ENCODE results near the gene SEMA6B. TPM values are rescaled to one million over a fixed set of nuclear protein-coding genes. Genes with fewer than 3 reads are reported as not detected.
"Not testable (repeated sequence)": the region's sequence is repeated elsewhere in the genome, so short reads cannot be mapped to it uniquely, and the experiment has no call there.

SEMA6B gene
- total RNA-seq, 1 donor from 2014 or later, result 9.5 TPM

GRCh38 chr19:4528843-4529242 is 30.6 kb downstream of the SEMA6B start:
- Mint-ChIP-seq H3K36me3 (no peaks in the 10 kb centered on the region), H3K27me3 (no peaks in the 10 kb centered on the region), H3K4me3 (no peak overlapping the region), H3K27ac (no peak overlapping the region), H3K4me1 (ENCODE audit: unreplicated experiment) (no peaks in the 10 kb centered on the region), H3K9me3 (no peaks in the 10 kb centered on the region)
- DNase-seq (ENCODE audit: extremely low spot score, unreplicated experiment), result no peak
- no peak for TF ChIP-seq CTCF (conservative IDR thresholded peaks at IDR 0.05)

- H3K9me3 Mint-ChIP-seq; H3K4me3 Mint-ChIP-seq; DNase-seq (ENCODE audit: extremely low spot score, unreplicated experiment); H3K27me3 Mint-ChIP-seq; H3K36me3 Mint-ChIP-seq; H3K27ac Mint-ChIP-seq; H3K4me1 Mint-ChIP-seq (ENCODE audit: unreplicated experiment): not testable (repeated sequence)
Measured at GRCh38 chr19:4527377-4527776, 32.1 kb downstream of the SEMA6B start.

- no peaks in the 10 kb centered on the region for H3K9me3 Mint-ChIP-seq
- H3K36me3 Mint-ChIP-seq, result no peaks in the 10 kb centered on the region
Measured at GRCh38 chr19:4525563-4526002, 33.9 kb downstream of the SEMA6B start.

GRCh38 chr19:4524808-4525562 is 34.5 kb downstream of the SEMA6B start:
- Mint-ChIP-seq H3K4me1 (ENCODE audit: unreplicated experiment) (no peaks in the 10 kb centered on the region), H3K4me3 (no peak overlapping the region), H3K9me3 (no peaks in the 10 kb centered on the region), H3K36me3 (no peaks in the 10 kb centered on the region), H3K27me3 (no peaks in the 10 kb centered on the region), H3K27ac (no peak overlapping the region)
- TF ChIP-seq CTCF (conservative IDR thresholded peaks at IDR 0.05), result peak; percentile 82
- peak; percentile 78 for DNase-seq (ENCODE audit: extremely low spot score, unreplicated experiment)

More at GRCh38 chr19:4525563-4526002, 33.9 kb downstream of the SEMA6B start:
- Mint-ChIP-seq H3K4me3 (no peak overlapping the region), H3K27me3 (no peaks in the 10 kb centered on the region), H3K4me1 (ENCODE audit: unreplicated experiment) (no peaks in the 10 kb centered on the region), H3K27ac (no peak overlapping the region)
- no peak for TF ChIP-seq CTCF (conservative IDR thresholded peaks at IDR 0.05)
- DNase-seq (ENCODE audit: extremely low spot score, unreplicated experiment), result no peak

GRCh38 chr19:4523306-4524110 is 36.0 kb downstream of the SEMA6B start:
- H3K4me1 Mint-ChIP-seq (ENCODE audit: unreplicated experiment), result no peaks in the 10 kb centered on the region
- H3K27ac Mint-ChIP-seq, result no peak overlapping the region
- H3K9me3 Mint-ChIP-seq, result no peaks in the 10 kb centered on the region
- no peaks in the 10 kb centered on the region for H3K36me3 Mint-ChIP-seq
- no peak overlapping the region for H3K4me3 Mint-ChIP-seq
- no peaks in the 10 kb centered on the region for H3K27me3 Mint-ChIP-seq
- peak; percentile 70 for DNase-seq (ENCODE audit: extremely low spot score, unreplicated experiment)
- TF ChIP-seq CTCF (conservative IDR thresholded peaks at IDR 0.05), result peak; percentile 76

Data from type B pancreatic cell (in vitro differentiated cells).